Head of caudate nucleus (tissue), 42 donors: ENCODE results near the gene PTPA.

Source experiments
- DNase-seq, 42 donors: peaks; one replicate each; pipeline versions ENCODE4 v3.0.0 to v3.0.0-alpha.2; 2020 to 2021; ENCODE audit warnings: mixed read lengths in 7 of 42
- intact Hi-C: fragments of 100-400 bp; cut with DNase I; formaldehyde crosslinking; loops from one replicate; pipeline ENCODE4 v1.15.0; 2022

The PTPA gene

GRCh38 chr9:129080601-129081387, 30.4 kb upstream of the PTPA start, which contains the start of gene DOLPP1:
TSS of gene DOLPP1 (plus strand) at chr9:129081111. CDS start at chr9:129081132, 21 bp downstream.
- DNase-seq: peak; percentile 96 to 99 (median 98)
- intact Hi-C loops: no loop called here

- intact Hi-C loops: no loop called here
- peak in 15 of 42 donors; percentile 15 to 59 (median 28) for DNase-seq
Observed at GRCh38 chr9:129081388-129081904, 29.8 kb upstream of the PTPA start.

GRCh38 chr9:129084087-129084486, 27.1 kb upstream of the PTPA start:
- no peak for DNase-seq
- intact Hi-C loops: no loop called here

GRCh38 chr9:129089246-129089645, 22.0 kb upstream of the PTPA start:
- DNase-seq: no peak
- intact Hi-C loops: no loop called here

GRCh38 chr9:129093602-129094386, 17.4 kb upstream of the PTPA start:
- no peak for DNase-seq
- intact Hi-C loops: no loop called here

GRCh38 chr9:129094387-129095169, 16.6 kb upstream of the PTPA start:
- intact Hi-C loops: no loop called here
- DNase-seq: no peak

- no peak for DNase-seq
- intact Hi-C loops: no loop called here
Observed at GRCh38 chr9:129095170-129095667, 16.0 kb upstream of the PTPA start.

GRCh38 chr9:129095908-129096307, 15.3 kb upstream of the PTPA start:
- DNase-seq: no peak
- intact Hi-C loops: no loop called here

GRCh38 chr9:129097671-129098306, 13.4 kb upstream of the PTPA start:
- no peak for DNase-seq
- intact Hi-C loops: no loop called here

GRCh38 chr9:129098328-129098727, 12.9 kb upstream of the PTPA start:
- no peak for DNase-seq
- intact Hi-C loops: no loop called here

GRCh38 chr9:129100383-129101169, 10.6 kb upstream of the PTPA start:
- no peak for DNase-seq
- intact Hi-C loops: no loop called here

- intact Hi-C loops: no loop called here
- DNase-seq: no peak
Observed at GRCh38 chr9:129101279-129101678, 9.9 kb upstream of the PTPA start.

GRCh38 chr9:129102095-129102525, 9.1 kb upstream of the PTPA start:
- intact Hi-C loops: loop anchor here (2.0 kb wide), 1 partner anchor 19 kb away; no protein-coding TSS in a partner anchor
- no peak for DNase-seq

- DNase-seq: peak in 39 of 42 donors; percentile 22 to 80 (median 56)
- intact Hi-C loops: loop anchor here (2.0 kb wide), 1 partner anchor 20 kb away; no protein-coding TSS in a partner anchor
Observed at GRCh38 chr9:129102791-129103594, 8.2 kb upstream of the PTPA start.

- no peak for DNase-seq
- intact Hi-C loops: loop anchor here (2.0 kb wide), 1 partner anchor 21 kb away; no protein-coding TSS in a partner anchor
Observed at GRCh38 chr9:129103595-129103965, 7.6 kb upstream of the PTPA start.

GRCh38 chr9:129104051-129104450, 7.2 kb upstream of the PTPA start:
- intact Hi-C loops: no loop called here
- DNase-seq: no peak
